Adrenal gland (tissue), 5 donors: ENCODE results near the gene NPY.

Experiments used
- POLR2A ChIP-seq, 2 donors: fragments of 450-650 bp; IDR thresholded peaks; one replicate each; pipeline ENCODE4 v1.6.1; 2017; ENCODE audit warnings: antibody characterized with exemption in 2 of 2, mild to moderate bottlenecking in 2 of 2, moderate library complexity in 1 of 2
- TF ChIP-seq, protein P1 (sequence below), 6 experiments: fragments of 450-650 bp in 4 of 6; fragments of 200-600 bp in 2 of 6; sonication (generic) in 1 of 6; IDR thresholded peaks; 1 replicate in 5 of 6; 2 replicates in 1 of 6; pipeline versions ENCODE4 v1.5.1 to v1.8.0; 2016 to 2021; ENCODE audit warnings: antibody characterized with exemption in 6 of 6, mild to moderate bottlenecking in 2 of 6, moderate library complexity in 1 of 6
- donor health status: DM: no; HTN: no; CAD: no.

DNA sequence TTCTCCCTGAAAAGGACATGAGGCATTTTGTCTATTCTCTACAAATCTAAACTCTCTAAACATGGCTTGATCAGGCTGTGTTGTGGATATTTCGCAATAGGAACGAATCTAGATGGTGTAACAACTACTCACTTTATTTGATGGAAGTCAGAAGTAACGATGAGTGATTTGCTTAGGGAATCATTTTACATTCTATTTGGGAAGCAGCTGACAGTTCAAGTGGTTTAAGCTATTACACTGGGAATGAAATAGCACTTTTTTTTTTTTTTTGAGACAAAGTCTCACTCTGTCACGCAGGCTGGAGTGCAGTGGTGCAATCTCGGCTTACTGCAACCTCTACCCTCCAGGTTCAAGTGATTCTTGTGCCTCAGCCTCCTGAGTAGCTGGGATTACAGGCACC is 44.1 kb downstream of the NPY start:
- TF ChIP-seq POLR2A (IDR thresholded peaks at IDR 0.05): no peak
- TF ChIP-seq, protein P1, sequence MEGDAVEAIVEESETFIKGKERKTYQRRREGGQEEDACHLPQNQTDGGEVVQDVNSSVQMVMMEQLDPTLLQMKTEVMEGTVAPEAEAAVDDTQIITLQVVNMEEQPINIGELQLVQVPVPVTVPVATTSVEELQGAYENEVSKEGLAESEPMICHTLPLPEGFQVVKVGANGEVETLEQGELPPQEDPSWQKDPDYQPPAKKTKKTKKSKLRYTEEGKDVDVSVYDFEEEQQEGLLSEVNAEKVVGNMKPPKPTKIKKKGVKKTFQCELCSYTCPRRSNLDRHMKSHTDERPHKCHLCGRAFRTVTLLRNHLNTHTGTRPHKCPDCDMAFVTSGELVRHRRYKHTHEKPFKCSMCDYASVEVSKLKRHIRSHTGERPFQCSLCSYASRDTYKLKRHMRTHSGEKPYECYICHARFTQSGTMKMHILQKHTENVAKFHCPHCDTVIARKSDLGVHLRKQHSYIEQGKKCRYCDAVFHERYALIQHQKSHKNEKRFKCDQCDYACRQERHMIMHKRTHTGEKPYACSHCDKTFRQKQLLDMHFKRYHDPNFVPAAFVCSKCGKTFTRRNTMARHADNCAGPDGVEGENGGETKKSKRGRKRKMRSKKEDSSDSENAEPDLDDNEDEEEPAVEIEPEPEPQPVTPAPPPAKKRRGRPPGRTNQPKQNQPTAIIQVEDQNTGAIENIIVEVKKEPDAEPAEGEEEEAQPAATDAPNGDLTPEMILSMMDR (IDR thresholded peaks at IDR 0.05): no peak
